Hematopoietic multipotent progenitor cell treated with erythropoietin and hydrocortisone succinate and interleukin-3 and kit ligand, for 4 days (in vitro differentiated cells): ENCODE data around the gene CLCN6.

Source experiments
- DNase-seq: peaks from one replicate; pipeline ENCODE4 v3.0.0-alpha.2; 2015

The CLCN6 gene

DNA sequence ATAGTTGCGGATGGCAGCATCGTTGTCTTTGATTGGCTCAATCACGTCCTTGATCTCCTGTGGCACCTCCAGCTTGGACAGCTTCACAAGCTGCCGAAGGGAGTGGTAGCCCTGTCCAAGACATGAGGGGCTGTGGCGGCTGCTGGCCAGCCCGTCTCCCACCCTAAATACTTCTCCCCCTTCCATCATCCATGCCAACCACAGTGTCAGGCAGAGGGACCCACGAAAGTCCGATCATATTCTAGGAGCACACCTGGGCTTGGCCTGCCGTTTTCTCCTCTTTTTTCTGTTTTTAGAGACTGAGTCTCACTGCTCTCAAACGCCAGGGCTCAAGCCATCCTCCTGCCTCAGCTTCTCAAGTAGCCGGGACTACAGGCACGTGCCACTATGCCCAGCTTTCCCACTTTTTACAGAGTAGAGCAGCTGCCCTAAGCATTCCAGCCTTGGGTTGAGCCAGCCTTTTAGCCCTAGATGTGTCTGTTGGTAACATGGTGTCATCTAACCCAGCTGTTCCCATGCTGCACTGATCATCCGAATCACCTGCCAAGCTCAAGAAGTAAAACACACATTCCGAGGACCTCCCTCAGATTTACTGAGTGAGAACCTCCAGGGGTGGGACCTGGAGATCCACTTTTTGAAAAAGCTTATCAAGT lies 10.6 kb upstream of the CLCN6 start:
- DNase-seq = no peak

DNA sequence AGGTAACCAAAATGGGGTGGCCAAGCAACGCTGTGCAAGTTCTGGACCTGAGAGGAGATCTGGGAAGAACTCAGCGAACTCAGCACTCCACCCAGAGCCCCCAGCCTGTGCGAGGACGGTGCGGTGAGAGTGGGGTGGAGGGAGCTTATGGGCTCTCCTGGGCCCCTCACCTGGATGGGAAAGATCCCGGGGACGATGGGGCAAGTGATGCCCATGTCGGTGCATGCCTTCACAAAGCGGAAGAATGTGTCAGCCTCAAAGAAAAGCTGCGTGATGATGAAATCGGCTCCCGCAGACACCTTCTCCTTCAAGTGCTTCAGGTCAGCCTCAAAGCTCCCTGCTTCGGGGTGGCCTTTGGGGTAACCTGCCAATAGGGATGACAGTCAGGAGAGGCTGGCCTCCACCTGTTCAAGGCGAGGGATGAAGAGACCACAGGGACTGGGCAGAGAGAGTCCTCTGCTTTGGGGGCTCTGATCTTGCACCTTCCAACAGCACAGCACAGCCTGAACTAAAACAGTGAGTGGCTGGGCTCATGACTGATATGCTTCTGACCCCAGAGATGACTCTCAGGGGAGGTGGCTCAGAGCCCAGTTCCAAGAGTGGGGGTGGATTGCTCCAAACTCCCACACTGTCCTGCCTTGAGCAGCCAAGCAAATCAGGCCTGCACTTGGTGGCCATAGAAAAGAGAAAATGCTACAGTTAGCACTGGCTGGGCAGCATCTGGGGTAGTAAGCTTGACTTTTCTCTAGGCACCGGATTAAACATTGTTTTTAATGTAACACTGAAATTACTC lies 9.8 kb upstream of the CLCN6 start:
- peak; percentile 54 for DNase-seq

DNA sequence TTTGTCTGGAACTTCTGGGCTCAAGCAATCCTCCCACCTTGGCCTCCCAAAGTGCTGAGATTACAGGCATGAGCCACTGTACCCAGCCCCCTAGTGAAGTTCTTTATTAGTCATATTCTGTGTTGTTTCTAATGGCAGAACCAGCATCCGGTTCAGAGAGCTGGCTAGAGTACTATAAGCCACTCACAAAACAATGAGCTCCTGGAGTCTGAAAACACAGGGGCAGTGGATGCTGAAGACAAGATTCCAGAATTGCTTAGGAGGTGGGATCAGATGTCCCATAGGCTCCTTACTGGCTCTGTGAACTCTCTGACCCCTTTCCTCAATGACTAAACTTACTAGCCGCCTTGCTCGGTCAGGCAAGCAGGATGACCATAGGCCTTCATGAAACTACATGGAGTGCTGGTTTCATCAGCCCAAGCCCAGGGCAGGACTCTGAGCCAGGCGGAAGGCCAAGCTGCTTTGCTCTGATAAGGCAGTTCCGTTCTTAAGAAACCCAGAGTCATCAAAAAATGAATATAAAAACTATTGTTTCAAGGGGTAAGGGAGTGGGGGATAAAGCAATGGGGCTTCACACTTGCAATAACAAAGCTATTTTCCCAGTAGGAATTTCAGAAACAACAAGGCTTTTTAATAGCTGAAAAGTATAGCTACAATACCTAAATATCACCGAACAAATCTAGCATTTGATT lies 8.3 kb upstream of the CLCN6 start:
- peak; percentile 94 for DNase-seq

DNA sequence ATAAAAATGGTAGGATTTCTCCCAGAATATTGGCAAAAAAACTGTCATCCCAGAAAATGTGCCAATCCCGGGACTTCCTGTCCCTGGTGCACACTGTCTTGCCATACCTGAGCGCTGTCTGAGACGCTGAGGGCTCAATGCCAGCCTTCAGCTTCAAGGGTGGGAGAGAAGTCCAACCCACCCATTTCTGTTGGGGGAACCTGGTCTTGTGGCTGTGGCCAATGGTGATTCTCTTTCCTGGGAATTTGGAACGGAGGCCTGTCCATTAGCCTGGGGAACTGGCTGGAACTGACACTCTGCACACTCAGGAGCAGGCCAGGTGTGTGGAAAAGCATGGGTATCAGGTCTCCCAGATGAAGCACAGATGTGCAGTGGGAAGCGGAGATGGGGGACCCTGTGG lies 6.9 kb upstream of the CLCN6 start:
- no peak for DNase-seq

DNA sequence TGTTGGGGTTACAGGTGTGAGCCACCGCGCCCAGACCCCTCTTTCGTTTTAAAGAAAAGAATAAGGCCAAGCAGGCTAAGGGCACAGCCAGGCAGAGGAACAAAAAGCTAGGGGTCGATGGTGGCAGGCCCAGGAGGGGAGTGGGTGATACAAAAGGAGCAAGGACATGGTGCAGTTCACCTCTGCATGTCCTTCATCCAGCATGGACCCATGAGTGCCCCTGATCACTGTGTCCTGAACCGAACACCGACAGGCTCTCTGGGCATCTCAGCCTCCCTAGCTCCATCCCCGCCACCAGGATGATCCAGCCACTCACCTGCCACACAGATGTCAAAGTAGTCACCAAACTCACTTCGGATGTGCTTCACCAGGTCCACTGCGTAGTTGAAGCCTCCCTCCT lies 6.1 kb upstream of the CLCN6 start:
- no peak for DNase-seq

DNA sequence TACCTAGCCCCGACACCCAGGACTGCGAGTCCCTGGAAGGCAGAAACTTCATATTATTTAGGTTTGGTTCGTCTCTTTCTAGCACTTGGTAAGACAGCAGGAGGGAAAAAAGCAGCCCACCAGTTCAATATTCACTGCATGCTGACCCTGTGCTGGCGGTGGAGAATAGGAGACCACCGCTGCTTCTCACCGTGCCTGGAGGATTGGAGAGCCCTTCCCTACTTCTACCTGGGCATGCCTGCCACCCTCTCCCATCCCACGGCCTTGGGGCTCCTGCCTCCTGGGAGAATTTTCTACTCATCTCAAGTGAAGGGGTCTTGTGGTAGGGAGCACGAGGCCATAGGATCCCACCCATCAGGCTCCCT lies 5.6 kb upstream of the CLCN6 start:
- no peak for DNase-seq

DNA sequence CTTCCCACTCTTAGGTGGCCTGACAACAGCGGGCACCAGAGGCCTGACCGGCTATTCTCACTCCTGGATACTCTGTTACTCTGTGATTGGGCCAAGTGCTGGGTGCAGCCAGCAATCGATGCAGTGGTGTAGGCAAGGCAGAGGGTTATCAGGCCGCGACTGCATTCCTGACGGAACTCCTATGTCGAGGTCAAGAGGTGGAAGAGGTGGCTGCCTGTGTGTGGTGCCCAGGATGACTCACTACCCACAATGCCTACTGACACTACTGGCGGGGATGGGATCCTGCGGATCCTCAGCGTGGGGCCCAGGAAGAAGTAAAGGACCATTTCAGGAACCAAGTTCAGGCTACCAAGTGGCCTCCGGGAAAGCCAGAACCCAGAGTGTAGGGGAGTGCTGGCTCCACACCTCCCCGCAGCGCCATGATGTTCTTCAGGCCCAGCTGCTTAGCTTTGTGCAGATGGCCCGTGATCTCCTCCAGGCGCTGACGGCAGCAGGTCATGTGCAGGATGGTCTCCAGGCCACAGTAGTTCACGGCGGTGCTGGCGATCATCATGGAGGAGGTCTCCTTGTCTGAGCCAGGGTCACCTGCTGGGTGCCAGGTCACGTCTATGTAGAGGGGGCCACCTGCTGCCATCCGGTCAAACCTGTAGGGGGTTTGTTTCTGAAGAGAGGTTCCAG lies 5.1 kb upstream of the CLCN6 start:
- DNase-seq = no peak

GRCh38 chr1:11802616-11802972 lies 3.4 kb upstream of the CLCN6 start:
- DNase-seq = peak; percentile 70

DNA sequence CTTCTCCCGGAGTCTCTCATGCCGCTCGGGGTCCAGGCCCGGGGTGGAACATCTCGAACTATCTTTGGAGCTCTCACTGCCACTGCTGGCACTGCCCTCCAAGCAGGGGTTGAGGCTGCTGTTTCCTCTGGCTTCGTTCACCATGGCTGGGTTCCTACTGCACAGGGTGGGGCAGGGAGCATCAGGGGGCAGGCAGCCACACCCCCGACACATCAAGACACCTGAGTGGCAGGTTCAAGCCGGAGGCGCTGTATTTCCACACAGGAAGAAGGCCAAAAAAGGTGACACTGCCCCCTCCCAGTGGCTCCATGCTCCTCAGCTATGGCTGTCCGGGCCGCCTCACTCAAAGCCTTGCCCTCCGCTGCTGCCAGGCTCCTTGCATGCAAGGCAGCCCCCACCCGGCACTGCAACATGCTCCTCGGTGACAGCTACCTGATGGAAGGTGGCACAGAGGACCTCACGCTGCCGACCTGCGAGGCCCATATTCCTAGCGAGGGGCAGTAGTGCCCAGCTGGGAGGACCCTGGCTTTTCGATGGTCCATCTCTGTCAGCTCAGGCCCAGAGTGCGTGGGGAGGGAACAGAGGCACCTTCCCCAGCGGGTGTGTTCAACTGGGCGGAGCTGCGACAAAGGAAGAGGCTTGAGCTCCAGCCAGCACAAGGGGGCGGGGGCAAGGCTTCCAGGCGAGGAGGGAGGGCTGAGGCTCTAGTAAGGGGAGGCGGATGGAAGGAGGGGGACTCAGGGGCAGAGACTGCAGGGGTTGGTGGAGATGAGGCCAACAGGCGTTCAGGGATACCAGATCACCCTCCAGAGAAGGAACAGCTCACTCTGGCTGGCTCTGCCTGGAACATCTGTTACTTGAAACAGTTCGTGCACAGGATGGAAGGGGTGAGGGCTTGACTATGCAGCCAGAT lies 2.8 kb upstream of the CLCN6 start:
- peak; percentile 97 for DNase-seq

GRCh38 chr1:11803924-11804665 lies 1.9 kb upstream of the CLCN6 start:
- DNase-seq = peak; percentile 16

- DNase-seq = peak; percentile 81
These were observed 1.1 kb upstream of the CLCN6 start for GRCh38 chr1:11804666-11805421.

- DNase-seq = peak; percentile 42
These were observed 431 bp downstream of the CLCN6 start for GRCh38 chr1:11806307-11806936.

- no peak for DNase-seq
These were observed 1.1 kb downstream of the CLCN6 start for GRCh38 chr1:11807133-11807532.

GRCh38 chr1:11813021-11813420 lies 7.0 kb downstream of the CLCN6 start:
- no peak for DNase-seq

DNA sequence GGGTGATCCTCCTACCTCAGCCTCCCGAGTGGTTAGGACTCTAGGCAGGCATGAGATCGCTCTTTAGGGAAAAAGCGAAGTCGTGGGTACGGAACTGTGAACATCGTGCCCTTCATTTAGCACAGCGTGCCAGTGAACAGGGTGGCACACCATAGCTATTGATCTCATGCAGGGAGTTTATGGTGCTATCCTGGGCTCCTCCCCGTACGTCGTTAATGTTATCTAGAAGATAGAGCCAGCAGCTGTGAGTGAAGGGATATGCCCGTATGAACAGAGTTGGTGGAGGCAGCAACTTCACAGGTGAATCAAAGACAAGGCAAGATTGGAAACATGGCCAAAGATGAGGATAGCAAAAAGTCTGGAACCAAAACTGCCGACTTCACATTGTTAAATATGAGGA lies 11.2 kb downstream of the CLCN6 start:
- no peak for DNase-seq

DNA sequence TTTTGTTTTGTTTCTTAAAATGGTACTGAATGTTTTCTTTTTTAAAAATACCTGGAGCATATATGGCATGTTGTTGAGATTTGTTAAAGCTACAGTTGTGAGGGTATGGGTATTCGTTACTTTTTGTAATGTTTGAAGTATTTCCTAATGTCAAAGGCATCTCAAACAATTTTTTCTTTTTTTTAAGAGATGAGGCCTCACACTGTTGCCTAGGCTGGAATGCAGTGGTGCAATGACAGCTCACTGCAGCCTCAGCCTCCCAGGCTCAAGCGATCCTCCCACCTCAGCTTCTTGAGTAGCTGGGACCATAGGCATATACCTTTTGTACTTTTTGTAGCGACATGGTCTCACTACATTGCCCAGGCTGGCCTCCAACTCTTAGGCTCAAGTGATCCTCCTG lies 16.1 kb downstream of the CLCN6 start:
- DNase-seq = no peak

GRCh38 chr1:11823366-11824137 lies 17.6 kb downstream of the CLCN6 start:
- DNase-seq = no peak

GRCh38 chr1:11825131-11825530 lies 19.1 kb downstream of the CLCN6 start:
- DNase-seq = no peak

DNA sequence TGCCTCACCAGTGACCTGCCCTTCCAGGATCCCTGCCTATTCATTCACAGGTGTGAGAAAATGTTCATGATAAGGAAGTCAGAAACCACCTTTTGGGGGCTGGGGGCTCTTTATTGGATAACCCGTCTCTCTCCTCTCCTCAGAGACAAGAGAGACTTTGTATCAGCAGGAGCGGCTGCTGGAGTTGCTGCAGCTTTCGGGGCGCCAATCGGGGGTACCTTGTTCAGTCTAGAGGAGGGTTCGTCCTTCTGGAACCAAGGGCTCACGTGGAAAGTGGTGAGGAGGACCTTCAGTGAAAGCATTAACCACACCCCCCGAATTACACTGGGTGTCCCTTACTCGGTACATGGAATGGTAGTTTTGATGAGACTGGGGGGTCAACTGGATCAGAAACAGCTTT lies 21.0 kb downstream of the CLCN6 start:
- DNase-seq = no peak

GRCh38 chr1:11828511-11828910 lies 22.5 kb downstream of the CLCN6 start:
- DNase-seq = no peak
